MCF 10A (cell line): ENCODE results near the gene PPP1R12B. TPM values are rescaled to one million over a fixed set of nuclear protein-coding genes. Genes with fewer than 3 reads are reported as not detected.
A peak's percentile ranks its signal among the peaks of the same experiment; 100 is the strongest.
"Not testable (repeated sequence)": the region's sequence is repeated elsewhere in the genome, so short reads cannot be mapped to it uniquely, and the experiment has no call there.

ENCODE experiments used
- BruUV-seq: library from RNA; stranded (reverse); fragments of 400-500 nt; replicated peaks from 2 replicates; lab custom pipeline; 2021; lab: Mats Ljungman, UMichigan
- CTCF ChIA-PET: fragments of 300-600 bp; sonication (Branson Sonifier 250); formaldehyde crosslinking; extraction: SDS; loops from one replicate; lab custom pipeline; 2021; ENCODE audit warnings: antibody characterized with exemption, inconsistent platforms; lab: Yijun Ruan, JAX
- POLR2A ChIA-PET: fragments of 300-600, 350-650 bp; sonication (Branson Sonifier 250); formaldehyde crosslinking; extraction: SDS; loops from one replicate; lab custom pipeline; 2020; ENCODE audit warnings: antibody characterized with exemption, inconsistent platforms; lab: Yijun Ruan, JAX
- DNase-seq: peaks from one replicate; pipeline ENCODE4 v3.0.0-alpha.2; 2018; ENCODE audit not compliant: unreplicated experiment
- H3K27ac Mint-ChIP-seq: one replicate; pipeline ENCODE4 v1.8.0; 2022; ENCODE audit warnings: mild to moderate bottlenecking, low read depth, mixed read lengths; ENCODE audit not compliant: unreplicated experiment
- H3K27me3 Mint-ChIP-seq: one replicate; pipeline ENCODE4 v1.8.0; 2022; ENCODE audit warnings: mixed read lengths; ENCODE audit not compliant: insufficient read depth, unreplicated experiment
- H3K36me3 Mint-ChIP-seq: one replicate; pipeline ENCODE4 v1.8.0; 2022; ENCODE audit warnings: mild to moderate bottlenecking, moderate library complexity, mixed read lengths; ENCODE audit not compliant: insufficient read depth, unreplicated experiment
- H3K4me1 Mint-ChIP-seq: one replicate; pipeline ENCODE4 v1.8.0; 2022; ENCODE audit warnings: mixed read lengths; ENCODE audit not compliant: insufficient read depth, unreplicated experiment
- H3K4me3 Mint-ChIP-seq: one replicate; pipeline ENCODE4 v1.8.0; 2022; ENCODE audit warnings: mild to moderate bottlenecking, moderate library complexity, mixed read lengths; ENCODE audit not compliant: unreplicated experiment
- H3K9me3 Mint-ChIP-seq: one replicate; pipeline ENCODE4 v1.8.0; 2022; ENCODE audit warnings: mixed read lengths; ENCODE audit not compliant: unreplicated experiment
- CTCF ChIP-seq: fragments of 200-600 bp; IDR thresholded peaks from one replicate; pipeline ENCODE4 v1.8.0; 2022; ENCODE audit warnings: antibody characterized with exemption, mild to moderate bottlenecking; ENCODE audit not compliant: unreplicated experiment
- intact Hi-C: fragments of 100-400 bp; cut with micrococcal nuclease; formaldehyde crosslinking; loops from 2 replicates; pipeline ENCODE4 v1.14.1; 2022
- total RNA-seq: library from RNA; stranded (reverse); gene quantifications from 2 replicates; pipeline ENCODE4 v1.2.3, GENCODE V29; 2022

The PPP1R12B gene
- total RNA-seq, 1 experiment from 2014 or later, result 33.8 TPM

- DNase-seq, H3K4me3 Mint-ChIP-seq, H3K9me3 Mint-ChIP-seq, intact Hi-C loops, BruUV-seq, H3K36me3 Mint-ChIP-seq, H3K27me3 Mint-ChIP-seq: not testable (repeated sequence)
- ChIA-PET POLR2A (interaction anchor here (1.3 to 2.1 kb wide), 4 partner anchors 20 to 47 kb away, joined by 3 to 10 read pairs (median 4); no protein-coding TSS in a partner anchor), CTCF (interaction anchor here (0.7 to 1.2 kb wide), 2 partner anchors 21 to 26 kb away, joined by 3 read pairs; no protein-coding TSS in a partner anchor)
- H3K4me1 Mint-ChIP-seq, result peaks cover 16% of the 10 kb centered on the region
- peak overlapping the region; percentile 65 for H3K27ac Mint-ChIP-seq
Observed at GRCh38 chr1:202539583-202539982, 191.1 kb downstream of the PPP1R12B start.

- TF ChIP-seq CTCF, result no peak
- ChIA-PET CTCF (interaction anchor here (1.9 kb wide), 1 partner anchor 22 kb away, joined by 5 read pairs; no protein-coding TSS in a partner anchor), POLR2A (interaction anchor here (0.5 to 2.1 kb wide), 5 partner anchors 20 to 166 kb away, joined by 3 to 10 read pairs (median 4); no protein-coding TSS in a partner anchor)
- Mint-ChIP-seq H3K36me3 (peaks cover 5% of the 10 kb centered on the region), H3K27me3 (no peaks in the 10 kb centered on the region), H3K4me1 (peaks cover 16% of the 10 kb centered on the region), H3K27ac (peak overlapping the region; percentile 65), H3K9me3 (no peaks in the 10 kb centered on the region), H3K4me3 (no peak overlapping the region)
- BruUV-seq, result no TSS peak
- intact Hi-C loops, result no loop called here
- DNase-seq, result no peak
Observed at GRCh38 chr1:202540014-202540413, 191.5 kb downstream of the PPP1R12B start.

- no TSS peak for BruUV-seq
- intact Hi-C loops, result no loop called here
- DNase-seq, result no peak
- H3K9me3 Mint-ChIP-seq, result no peaks in the 10 kb centered on the region
- H3K4me3 Mint-ChIP-seq, result no peak overlapping the region
- H3K27ac Mint-ChIP-seq, result no peak overlapping the region
- no peaks in the 10 kb centered on the region for H3K27me3 Mint-ChIP-seq
- H3K4me1 Mint-ChIP-seq, result peaks cover 16% of the 10 kb centered on the region
- H3K36me3 Mint-ChIP-seq, result peaks cover 5% of the 10 kb centered on the region
- TF ChIP-seq CTCF, result no peak
- CTCF ChIA-PET, result interaction anchor here (0.6 to 1.9 kb wide), 4 partner anchors 21 to 832 kb away, joined by 3 to 5 read pairs (median 3); no protein-coding TSS in a partner anchor
- POLR2A ChIA-PET, result interaction anchor here (0.5 to 2.1 kb wide), 5 partner anchors 21 to 166 kb away, joined by 3 to 10 read pairs (median 4); no protein-coding TSS in a partner anchor
Observed at GRCh38 chr1:202540448-202540847, 191.9 kb downstream of the PPP1R12B start.

GRCh38 chr1:202540858-202541257, 192.4 kb downstream of the PPP1R12B start:
- CTCF ChIA-PET, result interaction anchor here (0.6 to 1.9 kb wide), 5 partner anchors 21 to 832 kb away, joined by 3 to 5 read pairs (median 3); no protein-coding TSS in a partner anchor
- H3K4me3 Mint-ChIP-seq, H3K9me3 Mint-ChIP-seq, BruUV-seq, H3K27me3 Mint-ChIP-seq, DNase-seq, intact Hi-C loops, H3K27ac Mint-ChIP-seq, H3K36me3 Mint-ChIP-seq: not testable (repeated sequence)
- peaks cover 16% of the 10 kb centered on the region for H3K4me1 Mint-ChIP-seq
- POLR2A ChIA-PET, result interaction anchor here (1.2 to 1.6 kb wide), 2 partner anchors 21 to 46 kb away, joined by 3 to 5 read pairs; no protein-coding TSS in a partner anchor

- H3K9me3 Mint-ChIP-seq, H3K4me3 Mint-ChIP-seq, DNase-seq, H3K27ac Mint-ChIP-seq, intact Hi-C loops, H3K27me3 Mint-ChIP-seq, H3K36me3 Mint-ChIP-seq, BruUV-seq, POLR2A ChIA-PET: not testable (repeated sequence)
- H3K4me1 Mint-ChIP-seq, result peaks cover 16% of the 10 kb centered on the region
- CTCF ChIA-PET, result interaction anchor here (0.6 to 1.2 kb wide), 2 partner anchors 58 to 796 kb away, joined by 3 read pairs; no protein-coding TSS in a partner anchor
Observed at GRCh38 chr1:202542415-202542814, 193.9 kb downstream of the PPP1R12B start.

- not testable (repeated sequence) for H3K27ac Mint-ChIP-seq
- CTCF ChIA-PET, result interaction anchor here (0.7 to 1.2 kb wide), 4 partner anchors 13 to 354 kb away, joined by 3 read pairs; no protein-coding TSS in a partner anchor
Observed at GRCh38 chr1:202543537-202543936, 195.0 kb downstream of the PPP1R12B start.

GRCh38 chr1:202544766-202545449, 196.4 kb downstream of the PPP1R12B start:
- intact Hi-C loops, BruUV-seq, H3K27me3 Mint-ChIP-seq, H3K4me3 Mint-ChIP-seq, H3K4me1 Mint-ChIP-seq, H3K9me3 Mint-ChIP-seq, H3K27ac Mint-ChIP-seq, DNase-seq, POLR2A ChIA-PET, H3K36me3 Mint-ChIP-seq: not testable (repeated sequence)
- CTCF ChIA-PET, result interaction anchor here (0.7 to 1.8 kb wide), 3 partner anchors 10 to 175 kb away, joined by 3 to 6 read pairs (median 4); no protein-coding TSS in a partner anchor

More at GRCh38 chr1:202543537-202543936, 195.0 kb downstream of the PPP1R12B start:
- H3K36me3 Mint-ChIP-seq, BruUV-seq, H3K27me3 Mint-ChIP-seq, H3K9me3 Mint-ChIP-seq, DNase-seq, intact Hi-C loops, H3K4me3 Mint-ChIP-seq: not testable (repeated sequence)
- POLR2A ChIA-PET, result interaction anchor here (0.6 kb wide), 1 partner anchor 46 kb away, joined by 3 read pairs; no protein-coding TSS in a partner anchor
- H3K4me1 Mint-ChIP-seq, result peaks cover 14% of the 10 kb centered on the region
